ENCODE results near the gene DHRS3. TPM values are rescaled to one million over a fixed set of nuclear protein-coding genes. Genes with fewer than 3 reads are reported as not detected.

The DHRS3 gene
- total RNA-seq, 1 experiment from 2014 or later: 239 TPM

- CTCF ChIA-PET: no interaction called here
- no peak overlapping the region for H3K27ac Mint-ChIP-seq (ENCODE audit: unreplicated experiment)
- no TSS peak for BruUV-seq (replicated peaks)
- H3K4me1 Mint-ChIP-seq (ENCODE audit: low read depth, unreplicated experiment): no peaks in the 10 kb centered on the region
- no peaks in the 10 kb centered on the region for H3K27me3 Mint-ChIP-seq (ENCODE audit: unreplicated experiment)
- peaks cover 9% of the 10 kb centered on the region for H3K9me3 Mint-ChIP-seq (ENCODE audit: low read depth, unreplicated experiment)
- peaks cover 20% of the 10 kb centered on the region for H3K36me3 Mint-ChIP-seq (ENCODE audit: insufficient read depth, unreplicated experiment)
- no peak for TF ChIP-seq CTCF (IDR thresholded peaks at IDR 0.05; ENCODE audit: unreplicated experiment)
- H3K4me3 Mint-ChIP-seq (ENCODE audit: low read depth, unreplicated experiment): no peak overlapping the region
- DNase-seq: no peak
- intact Hi-C loops (cut with micrococcal nuclease; ENCODE audit: unreplicated experiment): no loop called here
Measured at GRCh38 chr1:12561121-12561520, 56.9 kb downstream of the DHRS3 start.

- H3K4me1 Mint-ChIP-seq (ENCODE audit: low read depth, unreplicated experiment): peaks cover 10% of the 10 kb centered on the region
- intact Hi-C loops (cut with micrococcal nuclease; ENCODE audit: unreplicated experiment): no loop called here
- no peak overlapping the region for H3K27ac Mint-ChIP-seq (ENCODE audit: unreplicated experiment)
- CTCF ChIA-PET: interaction anchor here (0.7 kb wide), 2 partner anchors 14 to 861 kb away, joined by 3 to 5 read pairs; no protein-coding TSS in a partner anchor
- H3K9me3 Mint-ChIP-seq (ENCODE audit: low read depth, unreplicated experiment): peaks cover under 1% of the 10 kb centered on the region
- no peaks in the 10 kb centered on the region for H3K27me3 Mint-ChIP-seq (ENCODE audit: unreplicated experiment)
- DNase-seq: no peak
- no peak overlapping the region for H3K4me3 Mint-ChIP-seq (ENCODE audit: low read depth, unreplicated experiment)
- H3K36me3 Mint-ChIP-seq (ENCODE audit: insufficient read depth, unreplicated experiment): peaks cover 11% of the 10 kb centered on the region
- no peak for TF ChIP-seq CTCF (IDR thresholded peaks at IDR 0.05; ENCODE audit: unreplicated experiment)
- no TSS peak for BruUV-seq (replicated peaks)
Measured at GRCh38 chr1:12556957-12557935, 60.8 kb downstream of the DHRS3 start.

- TF ChIP-seq CTCF (IDR thresholded peaks at IDR 0.05; ENCODE audit: unreplicated experiment): no peak
- H3K9me3 Mint-ChIP-seq (ENCODE audit: low read depth, unreplicated experiment): no peaks in the 10 kb centered on the region
- no peak overlapping the region for H3K27ac Mint-ChIP-seq (ENCODE audit: unreplicated experiment)
- peaks cover 10% of the 10 kb centered on the region for H3K4me1 Mint-ChIP-seq (ENCODE audit: low read depth, unreplicated experiment)
- DNase-seq: no peak
- CTCF ChIA-PET: no interaction called here
- BruUV-seq (replicated peaks): no TSS peak
- intact Hi-C loops (cut with micrococcal nuclease; ENCODE audit: unreplicated experiment): no loop called here
- H3K36me3 Mint-ChIP-seq (ENCODE audit: insufficient read depth, unreplicated experiment): peaks cover 11% of the 10 kb centered on the region
- H3K27me3 Mint-ChIP-seq (ENCODE audit: unreplicated experiment): no peaks in the 10 kb centered on the region
- H3K4me3 Mint-ChIP-seq (ENCODE audit: low read depth, unreplicated experiment): no peak overlapping the region
Measured at GRCh38 chr1:12556368-12556930, 61.6 kb downstream of the DHRS3 start.

GRCh38 chr1:12555411-12556367 lies 62.3 kb downstream of the DHRS3 start:
- intact Hi-C loops (cut with micrococcal nuclease; ENCODE audit: unreplicated experiment): no loop called here
- Mint-ChIP-seq H3K4me1 (ENCODE audit: low read depth, unreplicated experiment) (peaks cover 10% of the 10 kb centered on the region), H3K4me3 (ENCODE audit: low read depth, unreplicated experiment) (no peak overlapping the region), H3K9me3 (ENCODE audit: low read depth, unreplicated experiment) (no peaks in the 10 kb centered on the region), H3K27me3 (ENCODE audit: unreplicated experiment) (no peaks in the 10 kb centered on the region), H3K27ac (ENCODE audit: unreplicated experiment) (no peak overlapping the region), H3K36me3 (ENCODE audit: insufficient read depth, unreplicated experiment) (peaks cover 11% of the 10 kb centered on the region)
- no peak for TF ChIP-seq CTCF (IDR thresholded peaks at IDR 0.05; ENCODE audit: unreplicated experiment)
- CTCF ChIA-PET: no interaction called here
- DNase-seq: no peak
- BruUV-seq (replicated peaks): no TSS peak
